ENCODE data around the gene BOC.

Gene BOC

DNA sequence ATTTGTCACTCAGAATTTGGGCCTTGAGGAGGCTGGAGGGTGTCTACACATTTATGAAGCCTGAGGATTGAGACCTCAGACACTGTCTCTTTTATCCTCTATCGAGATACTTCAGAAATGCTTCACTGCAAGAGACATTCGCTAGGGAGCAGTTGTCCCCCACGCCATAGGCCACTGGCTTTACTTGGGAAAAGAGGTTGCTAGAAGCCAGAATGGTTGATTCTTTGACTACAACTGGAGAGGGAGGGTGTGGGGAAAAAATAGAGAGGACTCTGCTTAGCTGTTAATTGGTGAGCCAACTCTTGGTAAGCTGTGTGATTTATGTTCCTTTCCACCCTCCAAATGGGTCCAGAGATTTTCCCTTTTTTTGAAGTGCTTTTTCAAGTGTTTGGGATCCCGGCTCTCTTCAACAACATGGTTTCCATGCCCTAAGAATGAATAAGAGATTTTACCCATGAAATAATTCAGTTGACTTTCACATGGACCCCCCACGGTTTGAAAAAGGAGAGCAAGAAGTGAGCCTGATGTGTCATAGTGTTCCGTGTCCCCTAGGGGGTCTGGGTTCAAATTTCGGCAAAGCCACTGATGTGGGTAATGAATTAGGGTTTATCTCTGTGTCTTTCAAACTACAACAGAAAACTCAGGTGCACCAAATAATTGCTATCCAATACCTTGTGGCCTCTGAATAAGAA lies 2.7 kb downstream of the BOC start:
- TF ChIP-seq, protein P1, sequence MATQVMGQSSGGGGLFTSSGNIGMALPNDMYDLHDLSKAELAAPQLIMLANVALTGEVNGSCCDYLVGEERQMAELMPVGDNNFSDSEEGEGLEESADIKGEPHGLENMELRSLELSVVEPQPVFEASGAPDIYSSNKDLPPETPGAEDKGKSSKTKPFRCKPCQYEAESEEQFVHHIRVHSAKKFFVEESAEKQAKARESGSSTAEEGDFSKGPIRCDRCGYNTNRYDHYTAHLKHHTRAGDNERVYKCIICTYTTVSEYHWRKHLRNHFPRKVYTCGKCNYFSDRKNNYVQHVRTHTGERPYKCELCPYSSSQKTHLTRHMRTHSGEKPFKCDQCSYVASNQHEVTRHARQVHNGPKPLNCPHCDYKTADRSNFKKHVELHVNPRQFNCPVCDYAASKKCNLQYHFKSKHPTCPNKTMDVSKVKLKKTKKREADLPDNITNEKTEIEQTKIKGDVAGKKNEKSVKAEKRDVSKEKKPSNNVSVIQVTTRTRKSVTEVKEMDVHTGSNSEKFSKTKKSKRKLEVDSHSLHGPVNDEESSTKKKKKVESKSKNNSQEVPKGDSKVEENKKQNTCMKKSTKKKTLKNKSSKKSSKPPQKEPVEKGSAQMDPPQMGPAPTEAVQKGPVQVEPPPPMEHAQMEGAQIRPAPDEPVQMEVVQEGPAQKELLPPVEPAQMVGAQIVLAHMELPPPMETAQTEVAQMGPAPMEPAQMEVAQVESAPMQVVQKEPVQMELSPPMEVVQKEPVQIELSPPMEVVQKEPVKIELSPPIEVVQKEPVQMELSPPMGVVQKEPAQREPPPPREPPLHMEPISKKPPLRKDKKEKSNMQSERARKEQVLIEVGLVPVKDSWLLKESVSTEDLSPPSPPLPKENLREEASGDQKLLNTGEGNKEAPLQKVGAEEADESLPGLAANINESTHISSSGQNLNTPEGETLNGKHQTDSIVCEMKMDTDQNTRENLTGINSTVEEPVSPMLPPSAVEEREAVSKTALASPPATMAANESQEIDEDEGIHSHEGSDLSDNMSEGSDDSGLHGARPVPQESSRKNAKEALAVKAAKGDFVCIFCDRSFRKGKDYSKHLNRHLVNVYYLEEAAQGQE (IDR thresholded peaks at IDR 0.05; ENCODE audit: insufficient replicate concordance, low read depth): no peak
- TF ChIP-seq SPI1 (IDR thresholded peaks at IDR 0.05; ENCODE audit: borderline replicate concordance, low read depth) (no peak), POLR2AphosphoS5 (IDR thresholded peaks at IDR 0.05; ENCODE audit: low read depth) (no peak), GABPA (IDR thresholded peaks at IDR 0.05; ENCODE audit: low read depth) (no peak)
- TF ChIP-seq, protein P2, sequence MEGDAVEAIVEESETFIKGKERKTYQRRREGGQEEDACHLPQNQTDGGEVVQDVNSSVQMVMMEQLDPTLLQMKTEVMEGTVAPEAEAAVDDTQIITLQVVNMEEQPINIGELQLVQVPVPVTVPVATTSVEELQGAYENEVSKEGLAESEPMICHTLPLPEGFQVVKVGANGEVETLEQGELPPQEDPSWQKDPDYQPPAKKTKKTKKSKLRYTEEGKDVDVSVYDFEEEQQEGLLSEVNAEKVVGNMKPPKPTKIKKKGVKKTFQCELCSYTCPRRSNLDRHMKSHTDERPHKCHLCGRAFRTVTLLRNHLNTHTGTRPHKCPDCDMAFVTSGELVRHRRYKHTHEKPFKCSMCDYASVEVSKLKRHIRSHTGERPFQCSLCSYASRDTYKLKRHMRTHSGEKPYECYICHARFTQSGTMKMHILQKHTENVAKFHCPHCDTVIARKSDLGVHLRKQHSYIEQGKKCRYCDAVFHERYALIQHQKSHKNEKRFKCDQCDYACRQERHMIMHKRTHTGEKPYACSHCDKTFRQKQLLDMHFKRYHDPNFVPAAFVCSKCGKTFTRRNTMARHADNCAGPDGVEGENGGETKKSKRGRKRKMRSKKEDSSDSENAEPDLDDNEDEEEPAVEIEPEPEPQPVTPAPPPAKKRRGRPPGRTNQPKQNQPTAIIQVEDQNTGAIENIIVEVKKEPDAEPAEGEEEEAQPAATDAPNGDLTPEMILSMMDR (IDR thresholded peaks at IDR 0.05; ENCODE audit: insufficient read depth, low read length): no peak
- Histone ChIP-seq H3K27me3 (ENCODE audit: insufficient read depth, poor library complexity, severe bottlenecking) (peaks cover 46% of the 10 kb centered on the region), H3K27ac (replicated peaks) (no peak overlapping the region), H3K4me3 (replicated peaks; ENCODE audit: insufficient read depth, low read length) (no peak overlapping the region)
- DNase-seq (ENCODE audit: low read depth in 1 of 2, low spot score in 1 of 2): no peak

DNA sequence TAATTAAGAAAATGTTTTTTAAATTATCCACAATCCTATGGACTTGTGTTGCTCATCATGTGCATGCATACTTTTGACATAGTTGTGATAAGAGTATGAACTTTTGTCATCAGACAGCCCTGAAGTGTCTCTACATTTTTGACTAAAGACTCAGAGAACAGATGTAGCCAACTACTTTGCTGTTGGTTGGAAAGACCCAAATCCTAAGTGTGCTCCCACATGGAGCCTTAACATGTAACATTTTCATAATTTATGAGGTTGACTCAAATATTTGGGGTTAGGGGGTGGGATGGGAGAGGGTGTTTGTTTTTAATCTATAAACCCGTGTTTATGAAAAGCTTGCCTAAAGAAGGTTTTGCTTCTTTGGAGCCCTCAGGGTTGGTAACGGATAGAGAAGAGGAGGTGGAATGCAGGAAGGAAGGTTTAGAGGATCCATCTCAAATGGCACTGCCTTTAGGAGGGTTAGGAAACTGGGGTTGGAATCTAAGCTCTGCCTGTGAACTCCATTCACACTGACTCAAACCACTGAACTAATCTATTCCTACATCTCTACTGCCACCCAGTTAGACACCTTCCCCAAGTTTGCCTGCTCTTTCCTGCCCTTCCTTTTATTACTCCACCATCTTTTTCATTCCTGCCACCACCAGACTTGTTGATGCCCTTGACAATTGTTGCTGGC lies 3.7 kb downstream of the BOC start:
- H3K27me3 ChIP-seq (ENCODE audit: insufficient read depth, poor library complexity, severe bottlenecking): peaks cover 36% of the 10 kb centered on the region
- TF ChIP-seq GABPA (IDR thresholded peaks at IDR 0.05; ENCODE audit: low read depth) (no peak), POLR2AphosphoS5 (IDR thresholded peaks at IDR 0.05; ENCODE audit: low read depth) (no peak), SPI1 (IDR thresholded peaks at IDR 0.05; ENCODE audit: borderline replicate concordance, low read depth) (no peak)
- TF ChIP-seq, protein P1 (IDR thresholded peaks at IDR 0.05; ENCODE audit: insufficient replicate concordance, low read depth): no peak
- TF ChIP-seq, protein P2 (IDR thresholded peaks at IDR 0.05; ENCODE audit: insufficient read depth, low read length): no peak
- DNase-seq (ENCODE audit: low read depth in 1 of 2, low spot score in 1 of 2): no peak
- no peak overlapping the region for H3K4me3 ChIP-seq (replicated peaks; ENCODE audit: insufficient read depth, low read length)
- H3K27ac ChIP-seq (replicated peaks): no peak overlapping the region

DNA sequence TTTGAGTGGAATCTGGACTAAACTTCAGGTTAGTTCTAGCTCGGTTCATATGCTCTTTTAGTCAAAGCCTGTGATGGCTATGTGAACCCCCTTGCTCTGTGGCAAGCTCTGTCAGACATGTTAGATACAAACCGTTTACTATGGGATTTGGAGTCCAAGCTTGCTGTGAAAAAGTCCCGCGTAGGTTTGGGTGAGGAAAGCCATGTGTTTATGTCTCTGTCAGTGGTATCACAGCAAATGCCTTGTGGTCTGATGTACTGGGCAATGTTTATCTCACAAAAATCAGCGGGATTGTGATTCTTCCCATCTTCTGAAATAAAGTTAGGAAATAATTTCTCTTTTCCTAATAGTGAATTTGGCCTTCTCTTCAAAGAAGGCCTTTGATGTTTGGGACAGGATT lies 5.0 kb downstream of the BOC start:
- Histone ChIP-seq H3K27me3 (ENCODE audit: insufficient read depth, poor library complexity, severe bottlenecking) (peaks cover 25% of the 10 kb centered on the region), H3K27ac (replicated peaks) (no peak overlapping the region), H3K4me3 (replicated peaks; ENCODE audit: insufficient read depth, low read length) (no peak overlapping the region)
- TF ChIP-seq SPI1 (IDR thresholded peaks at IDR 0.05; ENCODE audit: borderline replicate concordance, low read depth) (no peak), GABPA (IDR thresholded peaks at IDR 0.05; ENCODE audit: low read depth) (no peak), POLR2AphosphoS5 (IDR thresholded peaks at IDR 0.05; ENCODE audit: low read depth) (no peak)
- TF ChIP-seq, protein P1 (IDR thresholded peaks at IDR 0.05; ENCODE audit: insufficient replicate concordance, low read depth): no peak
- TF ChIP-seq, protein P2 (IDR thresholded peaks at IDR 0.05; ENCODE audit: insufficient read depth, low read length): no peak
- DNase-seq (ENCODE audit: low read depth in 1 of 2, low spot score in 1 of 2): no peak

Measured in HL-60 (cell line).